GM12875 (cell line): ENCODE data around the gene FUT8.

Experiments
- H3K4me3 ChIP-seq: one replicate; pipeline ENCODE4 v1.5.1; 2011; ENCODE audit warnings: low read depth, low read length, control low read depth
- TF ChIP-seq, protein P1 (sequence below): IDR thresholded peaks from 2 replicates; pipeline ENCODE4 v1.5.1; 2011; ENCODE audit warnings: low read depth, mild to moderate bottlenecking, control low read depth, inconsistent platforms, low read length, moderate library complexity, borderline replicate concordance; ENCODE audit not compliant: insufficient read depth

The FUT8 gene

DNA sequence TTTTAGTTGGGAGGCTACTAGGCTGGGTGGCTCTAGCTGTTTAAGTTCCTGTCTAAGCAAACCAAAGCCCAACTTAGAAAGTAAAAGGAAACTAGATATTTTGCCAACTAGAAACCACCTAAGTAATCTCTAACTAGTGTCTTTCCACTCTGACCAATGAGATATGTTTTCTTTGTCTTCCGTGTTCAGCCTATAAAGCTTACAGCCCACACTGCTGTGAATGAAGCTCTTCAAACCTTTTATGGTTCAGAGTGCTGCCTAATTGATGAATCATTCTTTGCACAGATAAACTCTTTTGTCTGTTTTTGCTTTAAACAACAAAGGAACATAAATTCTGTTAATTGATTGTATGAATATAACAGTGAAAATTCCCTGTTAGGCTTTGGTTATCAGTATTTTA, 66.1 kb downstream of the FUT8 start:
- TF ChIP-seq, protein P1, sequence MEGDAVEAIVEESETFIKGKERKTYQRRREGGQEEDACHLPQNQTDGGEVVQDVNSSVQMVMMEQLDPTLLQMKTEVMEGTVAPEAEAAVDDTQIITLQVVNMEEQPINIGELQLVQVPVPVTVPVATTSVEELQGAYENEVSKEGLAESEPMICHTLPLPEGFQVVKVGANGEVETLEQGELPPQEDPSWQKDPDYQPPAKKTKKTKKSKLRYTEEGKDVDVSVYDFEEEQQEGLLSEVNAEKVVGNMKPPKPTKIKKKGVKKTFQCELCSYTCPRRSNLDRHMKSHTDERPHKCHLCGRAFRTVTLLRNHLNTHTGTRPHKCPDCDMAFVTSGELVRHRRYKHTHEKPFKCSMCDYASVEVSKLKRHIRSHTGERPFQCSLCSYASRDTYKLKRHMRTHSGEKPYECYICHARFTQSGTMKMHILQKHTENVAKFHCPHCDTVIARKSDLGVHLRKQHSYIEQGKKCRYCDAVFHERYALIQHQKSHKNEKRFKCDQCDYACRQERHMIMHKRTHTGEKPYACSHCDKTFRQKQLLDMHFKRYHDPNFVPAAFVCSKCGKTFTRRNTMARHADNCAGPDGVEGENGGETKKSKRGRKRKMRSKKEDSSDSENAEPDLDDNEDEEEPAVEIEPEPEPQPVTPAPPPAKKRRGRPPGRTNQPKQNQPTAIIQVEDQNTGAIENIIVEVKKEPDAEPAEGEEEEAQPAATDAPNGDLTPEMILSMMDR, result no peak

DNA sequence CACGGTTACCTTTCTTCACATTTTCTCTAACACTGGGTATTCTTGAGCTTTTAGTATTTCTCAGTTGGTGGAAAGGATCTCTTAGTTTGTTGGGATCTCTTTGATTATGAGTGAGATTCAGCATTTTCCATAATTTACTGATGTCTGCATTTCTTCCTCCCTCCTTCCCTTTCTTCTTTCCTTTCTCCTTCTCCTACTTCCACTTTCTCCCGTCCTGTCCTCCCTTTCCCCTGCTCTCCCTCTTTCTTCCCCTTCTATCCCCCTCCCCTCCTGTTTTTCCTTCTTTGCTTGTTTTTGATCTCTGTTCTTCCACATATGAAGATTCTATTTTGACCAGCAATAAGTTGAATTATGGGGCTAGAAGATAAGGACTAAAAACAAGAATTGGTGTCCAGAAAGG, 66.9 kb downstream of the FUT8 start:
- TF ChIP-seq, protein P1, result no peak
- no peak overlapping the region for H3K4me3 ChIP-seq

More for the DNA sequence above, 66.1 kb downstream of the FUT8 start:
- H3K4me3 ChIP-seq, result no peak overlapping the region

DNA sequence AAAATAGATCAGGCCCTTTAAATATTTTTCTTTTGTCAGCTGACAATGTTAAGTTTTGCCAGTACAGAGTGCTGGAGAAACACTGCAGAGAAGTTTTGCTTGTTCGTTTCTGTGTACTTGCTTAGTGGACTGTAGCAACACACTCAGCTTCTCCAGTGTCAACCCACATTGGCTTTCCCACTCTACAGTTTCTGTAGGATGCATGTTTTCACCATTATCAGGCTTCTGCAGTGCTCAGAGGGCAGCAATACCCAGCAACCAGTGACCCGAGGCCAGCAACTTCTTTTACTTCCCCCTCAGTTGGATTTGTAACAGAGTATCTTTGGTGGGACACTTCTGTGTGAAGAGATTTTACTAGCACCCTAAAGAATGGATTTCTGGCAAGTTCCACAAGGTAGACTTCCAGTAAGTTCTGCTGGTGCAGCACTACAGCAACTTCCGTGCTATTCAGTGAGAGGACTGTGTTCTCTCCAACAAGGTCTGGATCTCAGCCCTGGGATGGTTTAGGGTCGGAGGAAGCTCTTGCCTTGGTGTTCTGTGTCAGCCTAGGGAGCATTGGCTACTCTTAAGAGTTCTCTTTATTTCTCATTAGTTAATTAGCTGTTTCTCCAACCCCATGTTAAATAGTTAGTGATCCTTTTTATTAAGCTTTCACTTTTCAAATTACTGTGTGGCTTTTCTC, 70.4 kb downstream of the FUT8 start:
- no peak overlapping the region for H3K4me3 ChIP-seq
- TF ChIP-seq, protein P1, result no peak

DNA sequence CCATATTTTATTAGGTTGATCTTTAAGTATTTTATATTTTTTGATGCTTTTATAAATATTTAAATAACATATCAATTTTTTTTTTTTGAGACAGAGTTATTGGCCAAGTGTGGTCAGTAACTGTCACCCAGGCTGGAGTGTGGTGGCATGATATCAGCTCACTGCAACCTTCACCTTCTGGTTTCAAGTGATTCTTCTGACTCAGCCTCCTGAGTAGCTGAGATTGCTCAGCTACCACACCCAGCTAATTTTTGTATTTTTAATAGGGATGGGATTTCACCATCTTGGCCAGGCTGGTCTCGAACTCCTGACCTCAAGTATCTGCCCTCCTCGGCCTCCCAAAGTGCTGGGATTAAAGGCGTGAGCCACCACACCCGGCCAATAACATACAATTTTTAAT, 71.1 kb downstream of the FUT8 start:
- TF ChIP-seq, protein P1, result no peak
- no peak overlapping the region for H3K4me3 ChIP-seq

DNA sequence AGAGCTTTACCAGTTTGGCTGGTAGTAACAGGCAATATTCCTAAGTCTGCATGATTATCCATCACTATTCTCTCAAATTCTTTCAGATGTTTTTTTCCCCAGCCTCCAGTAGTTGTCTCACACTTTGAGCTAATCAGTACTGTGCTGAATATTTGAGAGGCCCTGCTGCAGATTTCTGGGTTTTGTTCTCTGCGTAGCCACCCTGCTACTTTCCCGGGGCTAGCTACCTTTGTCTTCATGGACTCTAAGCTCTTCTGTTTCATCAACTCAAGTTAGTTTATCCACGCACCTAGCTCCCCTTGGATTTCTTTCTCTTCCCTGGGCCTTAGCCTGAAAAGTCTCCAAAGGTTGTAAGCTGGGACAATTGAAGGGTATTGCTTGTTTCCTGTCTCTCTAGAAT, 73.0 kb downstream of the FUT8 start:
- no peak overlapping the region for H3K4me3 ChIP-seq
- TF ChIP-seq, protein P1, result no peak

DNA sequence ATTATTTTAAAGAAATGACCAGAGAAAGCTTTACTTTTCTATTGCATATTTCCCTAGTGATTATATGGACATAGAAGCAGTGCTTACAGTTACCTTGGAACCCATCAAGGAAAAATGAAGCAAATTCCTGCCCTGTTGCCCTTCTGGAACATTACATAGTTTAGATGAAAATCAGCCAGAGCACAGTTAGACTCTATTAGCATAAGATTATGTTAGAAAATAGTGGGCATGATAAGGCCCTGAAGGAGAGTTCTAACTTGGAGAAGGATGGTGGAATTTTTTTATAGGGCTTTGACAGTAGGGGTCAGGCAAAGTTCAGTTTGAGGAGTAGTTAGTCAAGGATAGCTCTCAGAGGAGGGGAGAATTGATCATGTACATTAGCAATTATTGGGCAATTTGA, 74.3 kb downstream of the FUT8 start:
- H3K4me3 ChIP-seq, result no peak overlapping the region

More for the DNA sequence above, 74.3 kb downstream of the FUT8 start:
- TF ChIP-seq, protein P1, result no peak
